Regular cardiac myocyte (primary cell): ENCODE data around the gene HOMEZ. TPM values are rescaled to one million over a fixed set of nuclear protein-coding genes. Genes with fewer than 3 reads are reported as not detected.

ENCODE experiments used
- total RNA-seq: library from RNA; depleted of rRNA; stranded (reverse); fragments of >200 nt; gene quantifications from 2 replicates; pipeline ENCODE4 v1.2.3, GENCODE V29; 2014

HOMEZ gene
- 2.5 and 4.2 TPM in 2 replicates for total RNA-seq

DNA sequence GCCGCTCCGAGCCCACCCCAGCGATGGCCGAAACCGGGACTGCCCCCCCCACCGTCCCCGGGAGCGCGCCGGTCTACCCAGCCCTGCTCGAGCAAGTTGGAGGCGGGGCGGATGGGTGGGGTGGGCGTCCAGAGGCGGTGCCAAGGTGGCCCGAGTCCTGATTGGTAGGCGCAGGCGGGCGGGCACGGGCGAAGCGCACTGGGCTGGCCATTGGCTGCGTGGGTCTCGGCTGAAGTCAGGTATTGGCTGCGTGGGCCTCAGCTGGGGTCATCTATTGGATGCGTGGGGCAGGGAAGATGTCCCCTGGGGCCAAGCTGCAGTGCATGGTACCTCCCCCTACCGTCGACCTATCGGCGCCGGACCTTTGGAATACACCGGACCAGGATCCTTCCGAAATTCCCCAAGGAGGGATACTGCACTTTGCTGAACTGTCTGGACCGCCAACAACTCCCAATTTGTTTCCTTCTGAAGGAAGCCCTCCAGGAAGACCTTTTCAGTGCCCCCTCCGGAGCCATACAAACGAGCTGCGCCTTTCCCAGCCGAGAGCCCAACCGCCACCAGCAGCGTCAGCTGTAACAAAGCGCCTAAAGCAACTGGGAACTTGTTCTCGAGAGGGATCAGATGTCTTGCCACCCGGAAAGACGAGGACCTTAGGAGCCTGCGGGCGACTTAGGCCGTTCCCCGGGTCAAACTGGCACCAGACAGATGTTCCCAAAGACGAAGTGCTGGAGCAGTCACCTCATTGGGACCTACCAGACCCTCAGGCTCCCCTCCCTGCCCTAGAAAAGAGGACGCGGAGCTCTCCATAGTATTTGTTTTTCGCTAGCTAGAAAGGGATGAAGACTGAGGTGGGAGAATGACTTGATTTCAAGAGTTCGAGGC is at the start of gene HOMEZ:
Gene HOMEZ, minus strand, starts transcription at position 113 of the 882 bp plus-strand sequence. CDS start 180 bp downstream, outside the sequence.

DNA sequence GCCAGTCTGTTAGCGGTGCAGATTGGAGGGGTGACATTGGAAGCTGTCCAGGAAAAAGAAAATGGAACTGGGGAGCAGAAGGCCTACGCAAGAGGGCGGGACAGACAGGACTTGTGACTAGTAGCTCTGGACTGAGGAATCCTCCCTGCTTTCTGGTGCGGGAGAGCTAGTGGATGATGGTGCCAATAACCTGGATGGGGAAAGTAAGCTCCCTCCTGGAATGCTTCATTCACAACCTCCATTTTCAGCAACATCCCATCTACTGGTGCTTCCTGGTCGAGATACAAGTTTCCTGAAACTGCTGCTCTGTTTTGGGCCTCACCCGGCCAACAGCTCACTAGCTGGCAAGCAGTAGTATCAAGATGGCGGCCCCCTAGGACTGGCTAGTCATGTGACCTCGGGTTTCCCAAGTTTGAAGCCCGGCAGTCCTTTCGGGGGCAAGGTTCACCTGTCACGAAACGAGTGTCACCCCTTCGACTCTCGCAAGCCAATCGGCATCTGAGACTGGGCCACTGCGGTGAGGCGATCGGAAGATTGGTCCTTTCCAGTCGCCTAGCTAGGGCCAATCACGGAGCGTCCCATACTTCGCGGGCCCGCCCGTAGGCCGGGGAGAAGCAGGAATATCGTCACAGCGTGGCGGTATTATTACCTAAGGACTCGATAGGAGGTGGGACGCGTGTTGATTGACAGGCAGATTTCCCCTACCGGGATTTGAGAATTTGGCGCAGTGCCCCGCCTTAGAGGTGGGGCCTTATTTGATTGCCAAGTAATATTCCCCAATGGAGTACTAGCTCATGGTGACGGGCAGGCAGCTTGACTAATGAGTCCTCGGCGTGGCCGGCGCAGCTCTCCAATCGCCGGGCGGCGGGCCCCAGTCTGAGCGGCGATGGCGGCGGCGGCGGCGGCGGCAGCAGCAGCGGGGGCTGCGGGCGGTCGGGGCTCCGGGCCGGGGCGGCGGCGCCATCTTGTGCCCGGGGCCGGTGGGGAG is 34.9 kb upstream of the HOMEZ start, which contains the start of gene PABPN1:
Gene PABPN1, plus strand, starts transcription at position 874 of the 988 bp plus-strand sequence. Its CDS starts 13 bp downstream, at position 887.

GRCh38 chr14:23306412-23307145 is 20.6 kb upstream of the HOMEZ start, which contains the start of gene BCL2L2:
BCL2L2 (plus strand) TSS chr14:23306833; CDS start chr14:23307768, 935 bp downstream.

GRCh38 chr14:23302290-23303225 is 16.6 kb upstream of the HOMEZ start, which contains the start of gene PPP1R3E:
PPP1R3E (minus strand) TSS chr14:23302859; CDS start chr14:23302576, 283 bp downstream.

DNA sequence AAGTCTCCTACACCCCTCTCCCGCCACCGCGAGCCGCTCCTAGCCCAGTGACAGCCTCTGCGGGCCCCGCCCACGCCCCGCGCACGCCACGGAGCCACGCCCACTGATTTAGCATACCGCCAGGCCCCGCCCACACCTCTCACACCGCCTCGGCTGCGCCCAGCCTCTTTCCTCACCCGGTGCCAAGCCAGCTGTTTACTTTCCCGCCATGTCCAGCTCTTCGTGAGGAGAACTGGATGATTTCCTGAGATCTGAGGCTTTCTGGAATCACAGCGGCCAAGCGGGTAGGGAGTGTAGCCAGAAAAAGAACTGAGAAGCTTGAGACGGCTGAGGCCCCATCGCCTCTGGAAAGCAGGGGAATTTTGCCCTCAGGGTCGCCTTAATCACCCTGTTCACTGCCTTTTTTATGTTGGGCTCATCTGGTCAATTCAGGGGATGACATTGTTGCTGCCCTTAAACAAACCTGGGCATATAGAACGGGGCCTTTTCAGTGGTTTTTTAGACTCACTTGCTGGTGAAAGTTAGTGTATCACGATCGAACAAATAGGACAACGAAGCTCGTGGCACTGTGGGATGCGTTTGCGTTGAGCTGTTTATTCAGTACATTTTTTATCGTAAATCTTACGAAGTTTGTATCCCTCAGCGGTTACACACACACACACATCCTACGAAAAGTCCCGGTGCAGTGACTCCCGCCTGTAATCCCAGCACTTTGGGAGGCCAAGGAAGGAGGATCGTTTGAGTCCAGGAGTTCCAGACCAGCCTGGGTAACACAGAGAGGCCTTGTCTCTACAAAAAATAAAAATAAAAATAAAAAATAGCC is 47.9 kb downstream of the HOMEZ start, which contains the start of gene RNF212B:
Gene RNF212B, plus strand, starts transcription at position 165 of the 823 bp plus-strand sequence. CDS start 2,410 bp downstream, outside the sequence.

Other genes with a start within 250 kb of the HOMEZ start
- under 0.01 TPM in 1 of 2 replicates, not detected in the other for gene PSMB11, start 243.9 kb downstream of the HOMEZ start, total RNA-seq
- 6.2 and 10.2 TPM in 2 replicates for gene CDH24, start 228.6 kb downstream of the HOMEZ start, total RNA-seq
- gene ACIN1, start 191.0 kb downstream of the HOMEZ start, total RNA-seq, result 46.8 and 87.8 TPM in 2 replicates
- gene C14orf119, start 190.6 kb downstream of the HOMEZ start, total RNA-seq, result 38.1 and 57.7 TPM in 2 replicates
- not detected in 2 replicates for gene CIROP, start 181.1 kb downstream of the HOMEZ start, total RNA-seq
- not detected in 2 replicates for gene CEBPE, start 166.9 kb downstream of the HOMEZ start, total RNA-seq
- gene SLC7A8, start 102.5 kb downstream of the HOMEZ start, total RNA-seq, result under 0.01 and 1.4 TPM in 2 replicates
- not detected in 2 replicates for gene RNF212B, start 48.2 kb downstream of the HOMEZ start, total RNA-seq
- gene PPP1R3E, start 16.7 kb upstream of the HOMEZ start, total RNA-seq, result 1.9 and 5.6 TPM in 2 replicates
- gene BCL2L2, start 20.7 kb upstream of the HOMEZ start, total RNA-seq, result 18.3 and 18.4 TPM in 2 replicates
- 61.7 and 123 TPM in 2 replicates for gene PABPN1, start 35.3 kb upstream of the HOMEZ start, total RNA-seq
- gene SLC22A17, start 66.8 kb upstream of the HOMEZ start, total RNA-seq, result 11.5 and 40.9 TPM in 2 replicates
- 4.2 and 4.6 TPM in 2 replicates for gene EFS, start 79.0 kb upstream of the HOMEZ start, total RNA-seq
- gene IL25, start 86.7 kb upstream of the HOMEZ start, total RNA-seq, result not detected in 2 replicates
- 0.28 and 0.58 TPM in 2 replicates for gene CMTM5, start 90.9 kb upstream of the HOMEZ start, total RNA-seq
- not detected in 2 replicates for gene MYH6, start 122.1 kb upstream of the HOMEZ start, total RNA-seq
- gene MYH7, start 149.5 kb upstream of the HOMEZ start, total RNA-seq, result not detected in 2 replicates
- gene NGDN, start 183.6 kb upstream of the HOMEZ start, total RNA-seq, result 49.9 and 51.4 TPM in 2 replicates